ENCODE data around the gene HIC1. TPM values are rescaled to one million over a fixed set of nuclear protein-coding genes. Genes with fewer than 3 reads are reported as not detected.
A peak's percentile ranks its signal among the peaks of the same experiment; 100 is the strongest.

HIC1 gene
- total RNA-seq, 1 donor = 36.4 TPM

GRCh38 chr17:2033153-2033552 lies 21.8 kb upstream of the HIC1 start:
- H3K4me3 ChIP-seq (ENCODE audit: low read depth, low read length) = no peak overlapping the region
- TF ChIP-seq CTCF (IDR thresholded peaks at IDR 0.05; ENCODE audit: insufficient read depth, low read length) = no peak

GRCh38 chr17:2034157-2034556 lies 20.7 kb upstream of the HIC1 start:
- no peak for TF ChIP-seq CTCF (IDR thresholded peaks at IDR 0.05; ENCODE audit: insufficient read depth, low read length)
- H3K4me3 ChIP-seq (ENCODE audit: low read depth, low read length) = no peak overlapping the region
- peak; percentile 44 for DNase-seq (ENCODE audit: low read depth)

More at GRCh38 chr17:2033153-2033552, 21.8 kb upstream of the HIC1 start:
- no peak for DNase-seq (ENCODE audit: low read depth)

DNA sequence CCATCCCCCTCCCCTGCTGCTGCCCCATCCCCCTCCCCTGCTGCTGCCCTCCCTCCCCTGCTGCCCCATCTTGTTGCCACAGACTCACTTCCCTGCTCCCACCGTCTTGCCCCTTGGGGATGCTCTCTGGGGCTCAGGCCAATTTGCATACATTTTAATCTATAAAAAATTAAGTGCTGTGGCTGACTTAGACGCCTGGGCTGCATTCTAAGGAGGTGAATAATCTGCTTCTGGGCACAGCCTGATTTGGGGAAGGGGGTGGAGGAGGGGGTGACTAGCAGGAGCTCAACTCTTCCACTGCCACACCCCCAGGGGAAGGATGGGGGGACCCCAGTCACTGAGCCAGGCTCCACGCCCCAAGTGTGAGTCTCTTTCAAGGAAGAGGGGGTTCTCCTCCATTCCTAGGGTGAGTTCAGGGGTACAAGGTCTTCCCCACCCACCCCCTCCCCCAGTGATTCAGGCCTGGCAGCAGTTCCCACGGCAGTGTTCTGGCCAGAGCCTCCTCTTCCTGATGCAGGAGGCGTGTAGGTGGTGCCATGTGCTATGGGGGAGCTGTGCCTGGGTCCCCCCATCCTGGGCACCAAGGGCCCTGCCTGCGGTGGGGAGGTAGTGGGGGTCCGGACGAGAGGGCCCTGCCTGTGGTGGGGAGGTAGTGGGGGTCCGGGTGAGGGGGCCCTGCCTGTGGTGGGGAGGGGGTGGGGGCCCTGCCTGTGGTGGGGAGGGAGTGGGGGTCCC lies 19.9 kb upstream of the HIC1 start:
- H3K4me3 ChIP-seq (ENCODE audit: low read depth, low read length) = no peak overlapping the region
- no peak for TF ChIP-seq CTCF (IDR thresholded peaks at IDR 0.05; ENCODE audit: insufficient read depth, low read length)
- DNase-seq (ENCODE audit: low read depth) = peak; percentile 88

- no peak for TF ChIP-seq CTCF (IDR thresholded peaks at IDR 0.05; ENCODE audit: insufficient read depth, low read length)
- DNase-seq (ENCODE audit: low read depth) = no peak
- H3K4me3 ChIP-seq (ENCODE audit: low read depth, low read length) = no peak overlapping the region
Observed at GRCh38 chr17:2035541-2036488, 19.1 kb upstream of the HIC1 start.

DNA sequence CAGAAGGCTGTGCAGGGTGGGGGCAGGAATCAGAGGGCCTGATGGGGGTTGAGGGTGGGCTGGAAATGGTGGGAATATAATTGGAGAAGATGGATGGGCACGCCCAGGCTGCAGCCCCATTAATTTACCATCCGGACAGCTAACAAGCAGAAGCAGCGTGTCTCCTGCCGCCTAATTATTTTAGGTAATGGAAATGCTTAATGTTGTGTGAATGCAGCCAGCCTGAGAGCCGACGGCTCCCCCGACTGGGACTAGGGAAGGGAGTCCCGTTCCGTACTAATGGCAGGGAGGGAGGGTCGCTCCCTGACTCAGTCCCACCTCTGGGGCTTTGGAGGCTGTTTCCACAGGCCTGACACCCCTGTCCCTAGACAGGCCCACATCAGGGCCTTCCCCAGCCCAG lies 17.7 kb upstream of the HIC1 start:
- no peak for TF ChIP-seq CTCF (IDR thresholded peaks at IDR 0.05; ENCODE audit: insufficient read depth, low read length)
- H3K4me3 ChIP-seq (ENCODE audit: low read depth, low read length) = no peak overlapping the region
- DNase-seq (ENCODE audit: low read depth) = no peak

DNA sequence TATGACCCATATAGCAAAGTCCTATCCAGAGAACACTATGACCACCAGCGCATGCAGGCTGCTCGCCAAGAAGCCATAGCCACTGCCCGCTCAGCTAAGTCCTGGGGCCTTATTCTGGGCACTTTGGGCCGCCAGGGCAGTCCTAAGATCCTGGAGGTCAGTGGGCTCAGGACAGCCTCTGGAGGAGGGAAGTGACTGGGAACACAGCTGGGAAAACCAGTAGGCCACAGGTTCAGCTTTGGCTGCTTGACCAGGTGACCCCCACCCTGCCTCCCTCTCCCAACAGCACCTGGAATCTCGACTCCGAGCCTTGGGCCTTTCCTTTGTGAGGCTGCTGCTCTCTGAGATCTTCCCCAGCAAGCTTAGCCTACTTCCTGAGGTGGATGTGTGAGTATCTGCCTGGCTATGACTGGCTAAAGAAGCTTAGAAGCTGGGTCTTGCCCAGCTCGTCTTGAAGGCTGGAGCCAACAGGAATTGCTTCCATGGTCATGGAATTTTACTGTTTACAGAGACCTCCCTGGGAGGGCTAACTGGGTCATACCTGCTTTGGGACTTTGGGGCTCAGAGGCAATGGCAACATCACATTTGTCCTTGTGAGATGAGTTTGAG lies 14.6 kb upstream of the HIC1 start:
- no peak for DNase-seq (ENCODE audit: low read depth)
- no peak for TF ChIP-seq CTCF (IDR thresholded peaks at IDR 0.05; ENCODE audit: insufficient read depth, low read length)
- no peak overlapping the region for H3K4me3 ChIP-seq (ENCODE audit: low read depth, low read length)
